GM12878 (cell line): Measurements from ENCODE around the gene RFC1.

ENCODE experiments used
- CEBPZ ChIP-seq: fragments of 150-350 bp; IDR thresholded peaks from 2 replicates; pipeline ENCODE4 v1.6.1; 2016; ENCODE audit warnings: low read depth, low read length
- CHD1 ChIP-seq: IDR thresholded peaks from 2 replicates; pipeline ENCODE4 v1.6.1; 2012; ENCODE audit warnings: low read depth, low read length, improper control_type of control experiment
- CREM ChIP-seq: IDR thresholded peaks from 2 replicates; pipeline ENCODE4 v1.6.1; 2014; ENCODE audit warnings: antibody characterized with exemption, low read depth
- PBX3 ChIP-seq: IDR thresholded peaks from 2 replicates; pipeline ENCODE4 v1.6.1; 2011; ENCODE audit warnings: mild to moderate bottlenecking, low read depth, low read length, moderate library complexity; ENCODE audit not compliant: insufficient replicate concordance
- SIN3A ChIP-seq: IDR thresholded peaks from 2 replicates; pipeline ENCODE4 v1.6.1; 2012; ENCODE audit warnings: low read depth, low read length, improper control_type of control experiment
- SMAD5 ChIP-seq: IDR thresholded peaks from 2 replicates; pipeline ENCODE4 v1.6.1; 2016; ENCODE audit warnings: antibody characterized with exemption, low read depth
- SMC3 ChIP-seq: IDR thresholded peaks from 2 replicates; pipeline ENCODE4 v1.6.1; 2011; ENCODE audit warnings: low read length, improper control_type of control experiment, borderline replicate concordance
- TCF7 ChIP-seq: IDR thresholded peaks from 2 replicates; pipeline ENCODE4 v1.6.1; 2014; ENCODE audit warnings: antibody characterized with exemption, borderline replicate concordance
- YY1 ChIP-seq: IDR thresholded peaks from 2 replicates; pipeline ENCODE4 v1.6.1; 2011; ENCODE audit warnings: low read depth, mild to moderate bottlenecking, low read length

GRCh38 chr4:39278476-39278875 lies 87.7 kb downstream of the RFC1 start:
- no peak for TF ChIP-seq SMC3
- TF ChIP-seq CREM: no peak
- TF ChIP-seq CHD1: no peak
- TF ChIP-seq CEBPZ: no peak
- no peak for TF ChIP-seq TCF7
- TF ChIP-seq SMAD5: no peak
- TF ChIP-seq PBX3: no peak
- no peak for TF ChIP-seq YY1
- TF ChIP-seq SIN3A: no peak
